ENCODE data around the gene RNF166.
A peak's percentile ranks its signal among the peaks of the same experiment; 100 is the strongest.

RNF166 gene

GRCh38 chr16:88699180-88699579 is 7.0 kb downstream of the RNF166 start:
- TF ChIP-seq CTCF (IDR thresholded peaks at IDR 0.05; ENCODE audit: borderline replicate concordance, insufficient read depth, low read depth, low read length), result no peak
- H3K4me3 ChIP-seq (ENCODE audit: low read depth, low read length), result no peak overlapping the region

DNA sequence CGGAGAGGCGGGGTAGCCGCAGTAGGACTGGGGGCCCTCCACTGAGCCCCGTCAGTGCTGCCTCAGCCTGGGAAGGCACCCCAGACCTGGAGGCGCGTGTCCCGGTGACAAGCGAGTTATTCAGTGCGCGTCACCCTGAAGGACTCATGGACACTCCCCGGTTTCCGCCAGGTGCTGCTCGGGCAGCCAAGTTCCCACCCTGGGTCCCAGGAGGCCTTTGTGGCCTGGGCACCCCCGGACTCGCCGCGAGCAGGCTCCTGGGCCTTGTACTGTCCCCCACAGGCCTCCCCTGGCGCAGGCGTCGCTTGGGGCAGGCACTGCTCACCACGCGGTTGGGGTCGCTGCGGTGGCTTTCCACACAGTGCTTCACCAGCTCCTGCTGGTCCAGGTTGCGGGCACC is 7.6 kb downstream of the RNF166 start:
- no peak overlapping the region for H3K4me3 ChIP-seq (ENCODE audit: low read depth, low read length)
- no peak for TF ChIP-seq CTCF (IDR thresholded peaks at IDR 0.05; ENCODE audit: borderline replicate concordance, insufficient read depth, low read depth, low read length)

DNA sequence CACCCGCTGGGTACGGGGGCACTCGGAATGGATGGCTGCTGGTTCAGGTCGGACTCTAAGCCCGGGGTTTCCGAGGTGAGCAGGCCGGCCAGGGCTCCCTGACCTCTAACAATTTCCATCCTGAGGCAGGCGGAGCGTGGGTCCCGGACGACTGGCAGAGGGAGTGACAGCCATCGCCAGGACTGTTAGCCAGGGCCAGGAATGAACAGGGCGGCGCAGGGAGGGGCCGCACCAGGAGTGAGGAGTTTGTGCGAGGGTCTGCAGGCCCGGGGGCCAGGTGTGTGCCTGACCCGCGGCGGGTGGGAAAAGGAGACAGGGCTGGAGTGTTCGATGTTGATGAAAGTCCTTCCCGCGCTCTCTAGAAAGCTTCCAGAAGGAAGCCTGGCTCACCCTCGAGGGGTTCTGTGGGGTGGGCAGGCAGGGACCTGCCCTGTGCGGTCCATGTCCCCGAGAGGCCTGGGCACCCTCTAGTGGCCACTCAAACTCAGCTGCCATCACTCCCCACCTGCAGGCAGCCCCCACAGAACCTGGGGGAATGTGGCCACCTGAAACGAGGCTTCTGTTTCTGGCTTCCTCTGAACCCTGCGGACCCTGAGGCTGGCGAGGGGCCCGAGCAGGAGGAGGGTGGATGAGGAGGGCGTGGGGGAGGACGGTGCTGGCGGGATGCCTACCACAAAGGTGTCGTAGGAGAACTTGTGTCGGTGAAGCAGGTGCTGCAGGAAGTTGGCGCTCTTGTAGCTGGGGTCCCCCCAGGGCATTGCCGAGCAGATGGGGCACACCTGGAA is 8.2 kb downstream of the RNF166 start:
- no peak overlapping the region for H3K4me3 ChIP-seq (ENCODE audit: low read depth, low read length)
- TF ChIP-seq CTCF (IDR thresholded peaks at IDR 0.05; ENCODE audit: borderline replicate concordance, insufficient read depth, low read depth, low read length), result peak; percentile 40

DNA sequence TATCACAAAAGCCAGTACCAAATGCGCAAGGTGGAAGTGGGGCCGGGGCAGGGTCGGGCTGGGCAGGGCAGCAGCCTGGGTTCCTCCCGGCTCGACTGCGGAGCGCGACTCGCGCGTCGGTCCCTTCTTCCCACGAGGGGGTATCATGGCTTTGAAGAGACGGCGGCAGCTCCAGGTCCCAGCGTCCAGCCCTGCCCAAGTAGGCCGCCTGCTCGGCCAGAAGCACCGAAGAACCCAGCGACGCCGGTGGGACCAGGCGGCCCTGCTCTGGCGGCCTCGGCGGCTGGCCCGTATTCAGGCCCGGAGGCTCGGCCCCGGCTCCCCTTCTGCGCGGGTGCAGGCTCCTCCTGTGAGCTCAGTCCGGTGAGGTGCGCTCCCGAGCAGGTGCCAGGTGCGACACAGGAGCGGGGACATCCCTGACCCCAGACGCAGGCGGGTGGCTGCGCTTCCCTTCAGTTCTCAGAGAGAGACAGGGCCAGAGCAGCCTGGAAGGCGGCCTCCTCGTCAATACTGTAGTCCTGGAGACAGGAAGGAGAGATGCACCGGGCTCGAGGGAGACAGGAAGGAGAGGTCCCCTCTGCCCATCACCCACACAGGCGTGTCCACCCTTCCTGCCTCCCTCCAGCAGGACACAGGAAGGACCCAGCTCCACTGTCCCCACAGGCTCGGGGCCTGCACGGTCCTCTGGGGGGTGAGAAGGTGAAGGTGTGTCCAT is 8.9 kb downstream of the RNF166 start:
- no peak overlapping the region for H3K4me3 ChIP-seq (ENCODE audit: low read depth, low read length)
- TF ChIP-seq CTCF (IDR thresholded peaks at IDR 0.05; ENCODE audit: borderline replicate concordance, insufficient read depth, low read depth, low read length), result no peak

GRCh38 chr16:88696441-88696840 is 9.8 kb downstream of the RNF166 start:
- TF ChIP-seq CTCF (IDR thresholded peaks at IDR 0.05; ENCODE audit: borderline replicate concordance, insufficient read depth, low read depth, low read length), result no peak
- H3K4me3 ChIP-seq (ENCODE audit: low read depth, low read length), result no peak overlapping the region

DNA sequence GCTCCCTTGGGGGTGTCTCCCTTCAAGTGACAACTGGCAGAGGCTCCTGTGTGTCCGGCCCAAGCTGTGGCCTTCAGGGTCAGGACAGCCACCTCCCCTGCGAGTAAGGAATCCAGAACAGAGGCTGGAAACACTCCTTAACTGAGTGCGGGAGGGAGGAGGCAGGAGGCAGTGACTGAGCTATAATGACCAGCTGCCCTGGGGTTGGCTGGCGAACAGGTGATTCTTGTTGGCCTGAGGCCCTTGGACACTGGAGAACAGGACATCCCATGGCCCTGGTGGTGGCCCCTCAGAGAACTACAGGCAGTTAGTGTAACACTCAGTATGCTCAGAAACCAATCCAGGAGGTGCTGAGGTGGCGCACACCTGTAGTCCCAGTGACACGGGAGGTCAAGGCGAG is 10.5 kb downstream of the RNF166 start:
- no peak overlapping the region for H3K4me3 ChIP-seq (ENCODE audit: low read depth, low read length)

More for the DNA sequence above, 10.5 kb downstream of the RNF166 start:
- no peak for TF ChIP-seq CTCF (IDR thresholded peaks at IDR 0.05; ENCODE audit: borderline replicate concordance, insufficient read depth, low read depth, low read length)

All from GM12875 (cell line).